HG03378 (cell line): ENCODE measurements around the gene ACSF3.
"Not testable (repeated sequence)": the region's sequence is repeated elsewhere in the genome, so short reads cannot be mapped to it uniquely, and the experiment has no call there.

Experiments
- ATAC-seq: cut with Tn5 transposase; IDR thresholded peaks from one replicate; pipeline ENCODE4 v1.9.1; 2021; ENCODE audit warnings: mild to moderate bottlenecking, moderate library complexity; ENCODE audit not compliant: unreplicated experiment

Gene ACSF3

GRCh38 chr16:89156740-89157645, 63.3 kb downstream of the ACSF3 start:
- no peak for ATAC-seq

GRCh38 chr16:89157778-89158177, 64.1 kb downstream of the ACSF3 start:
- ATAC-seq: no peak

GRCh38 chr16:89159066-89159849, 65.6 kb downstream of the ACSF3 start:
- ATAC-seq: no peak

GRCh38 chr16:89159850-89160354, 66.2 kb downstream of the ACSF3 start:
- ATAC-seq: no peak

- ATAC-seq: no peak
These were observed 67.5 kb downstream of the ACSF3 start for GRCh38 chr16:89160977-89161701.

GRCh38 chr16:89161763-89162713, 68.4 kb downstream of the ACSF3 start:
- no peak for ATAC-seq

- no peak for ATAC-seq
These were observed 69.6 kb downstream of the ACSF3 start for GRCh38 chr16:89163297-89163696.

GRCh38 chr16:89164436-89164835, 70.8 kb downstream of the ACSF3 start:
- ATAC-seq: no peak

GRCh38 chr16:89164847-89165680, 71.4 kb downstream of the ACSF3 start:
- no peak for ATAC-seq

GRCh38 chr16:89165681-89165979, 72.0 kb downstream of the ACSF3 start:
- not testable (repeated sequence) for ATAC-seq

- ATAC-seq: no peak
These were observed 73.2 kb downstream of the ACSF3 start for GRCh38 chr16:89166696-89167424.

- no peak for ATAC-seq
These were observed 73.8 kb downstream of the ACSF3 start for GRCh38 chr16:89167425-89167941.

- no peak for ATAC-seq
These were observed 74.9 kb downstream of the ACSF3 start for GRCh38 chr16:89168381-89169189.

GRCh38 chr16:89169778-89170177, 76.1 kb downstream of the ACSF3 start:
- ATAC-seq: no peak

GRCh38 chr16:89170346-89171215, 76.9 kb downstream of the ACSF3 start:
- no peak for ATAC-seq
